SK-N-MC (cell line): ENCODE measurements around the gene ATG10.

Experiments used
- EZH2 ChIP-seq: fragments of 200-600 bp; sonication (generic); IDR thresholded peaks from one replicate; pipeline ENCODE4 v1.6.1; 2017; ENCODE audit warnings: antibody characterized with exemption
- FOXP2 ChIP-seq: optimal IDR thresholded peaks from 2 replicates; pipeline ENCODE3; 2011; ENCODE audit warnings: mild to moderate bottlenecking, moderate library complexity; ENCODE audit not compliant: insufficient read depth; ENCODE audit errors: extremely low read length, control extremely low read depth
- POLR2AphosphoS5 ChIP-seq: IDR thresholded peaks from 2 replicates; pipeline ENCODE4 v1.6.1; 2012; ENCODE audit warnings: mild to moderate bottlenecking, low read depth, low read length, borderline replicate concordance

GRCh38 chr5:81980598-81981260, 8.9 kb downstream of the ATG10 start:
- TF ChIP-seq FOXP2 (no peak), EZH2 (no peak), POLR2AphosphoS5 (no peak)
